HG02884 (cell line): ENCODE measurements around the gene CCDC110.
"Not testable (repeated sequence)": the region's sequence is repeated elsewhere in the genome, so short reads cannot be mapped to it uniquely, and the experiment has no call there.

Experiments used
- ATAC-seq: cut with Tn5 transposase; IDR thresholded peaks from one replicate; pipeline ENCODE4 v1.9.1; 2021; ENCODE audit warnings: mild to moderate bottlenecking, moderate library complexity; ENCODE audit not compliant: unreplicated experiment

Gene CCDC110

DNA sequence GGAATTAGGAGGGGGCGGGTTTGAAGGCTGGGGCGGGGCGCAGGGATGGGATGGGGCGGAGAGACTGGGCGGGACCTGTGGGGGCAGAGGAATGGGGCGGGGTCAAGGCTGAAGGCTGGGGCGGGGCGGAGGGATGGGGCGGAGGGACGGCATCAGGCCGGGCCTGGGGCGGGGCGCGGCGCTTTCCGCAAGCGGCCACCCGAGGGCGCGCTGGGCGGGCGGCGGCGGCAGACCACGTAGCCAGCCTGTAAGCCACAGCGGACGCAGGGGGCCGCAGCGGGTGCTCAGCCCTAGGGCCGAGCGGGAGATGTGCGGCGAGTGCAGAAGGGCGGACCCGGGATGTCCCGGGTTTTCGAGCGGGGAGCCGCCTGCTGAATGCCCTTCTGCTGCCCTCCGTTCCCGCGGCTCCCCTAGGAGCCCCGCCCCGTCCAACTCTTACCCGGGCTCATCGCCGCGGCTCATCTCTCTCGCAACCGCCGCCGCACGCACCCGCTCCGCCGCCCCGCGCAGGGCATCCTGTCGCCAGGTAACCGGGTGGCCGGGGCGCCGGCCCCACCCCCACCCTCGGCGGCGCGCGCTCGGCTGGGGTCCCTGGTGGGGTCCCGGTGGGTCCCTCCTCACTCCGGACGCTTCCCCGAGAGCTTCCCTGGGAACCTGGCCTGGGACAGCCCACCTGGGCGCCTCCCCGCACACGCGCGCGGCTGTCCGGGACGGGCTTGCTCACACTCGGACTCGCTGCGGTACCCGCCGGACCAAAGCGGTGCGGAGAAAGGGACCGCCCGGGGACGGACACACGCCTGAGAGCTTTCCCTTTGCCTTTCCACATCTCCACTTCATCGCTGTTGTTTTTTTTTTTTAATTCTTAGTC lies at the start of gene CCDC110:
Gene CCDC110 (minus strand): TSS at position 499 of the 868 bp plus-strand sequence. CDS start 50 bp downstream, at position 449.
- ATAC-seq: peak; percentile 86

DNA sequence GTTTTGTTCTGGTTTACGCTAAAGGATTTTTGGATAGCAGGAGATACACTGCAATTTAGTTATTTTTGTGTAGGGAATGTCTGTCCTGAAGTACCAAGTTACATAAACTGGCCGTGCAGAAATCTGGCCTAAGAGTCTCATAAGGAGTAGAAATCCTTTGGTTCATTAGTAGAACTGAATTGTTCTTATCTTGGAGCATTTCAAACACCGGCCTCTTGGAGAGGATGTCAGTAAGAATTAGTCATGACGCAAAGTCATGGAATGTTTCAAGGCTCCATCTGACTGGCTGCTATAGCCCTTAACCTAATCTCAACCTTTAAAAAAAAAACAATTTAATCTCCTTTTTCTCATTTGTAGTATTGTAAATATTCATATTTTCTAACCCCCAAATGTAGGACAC lies 48.6 kb upstream of the CCDC110 start:
- no peak for ATAC-seq

DNA sequence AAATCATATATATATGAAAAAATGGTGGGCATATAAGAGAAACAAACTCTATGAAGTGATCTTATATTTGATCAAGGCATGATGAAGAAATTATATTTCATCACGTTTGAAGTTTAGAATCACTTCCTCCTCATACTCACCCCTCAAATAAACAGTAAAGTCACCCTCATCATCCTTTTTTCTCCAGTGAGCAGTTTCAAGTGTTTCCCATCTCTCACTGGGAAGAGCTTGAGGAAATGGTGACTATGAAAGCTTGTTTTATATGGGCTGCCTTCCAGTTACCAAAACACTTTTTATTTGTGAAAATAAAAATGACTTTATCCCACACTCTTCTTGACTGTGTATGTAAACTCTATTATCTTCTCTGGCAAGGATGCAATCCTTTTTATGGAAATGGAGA lies 47.0 kb upstream of the CCDC110 start:
- no peak for ATAC-seq

DNA sequence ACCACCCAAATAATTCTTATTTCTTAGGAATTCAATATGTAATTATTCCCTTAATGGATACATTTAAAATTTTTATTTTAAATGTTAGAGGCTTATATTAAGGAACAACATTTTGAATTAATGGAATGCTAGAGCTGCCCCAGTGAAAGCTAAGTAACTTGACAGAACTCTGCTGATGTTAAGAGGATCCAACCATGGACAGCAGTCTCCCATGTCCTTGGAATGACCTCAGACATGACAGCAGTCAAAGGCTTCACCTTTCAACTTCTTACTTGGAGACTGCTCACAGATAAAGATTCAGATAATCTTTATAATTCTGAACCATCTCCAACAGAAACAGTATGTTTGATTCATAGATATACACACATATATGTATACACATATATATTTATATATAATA lies 46.5 kb upstream of the CCDC110 start:
- ATAC-seq: no peak

DNA sequence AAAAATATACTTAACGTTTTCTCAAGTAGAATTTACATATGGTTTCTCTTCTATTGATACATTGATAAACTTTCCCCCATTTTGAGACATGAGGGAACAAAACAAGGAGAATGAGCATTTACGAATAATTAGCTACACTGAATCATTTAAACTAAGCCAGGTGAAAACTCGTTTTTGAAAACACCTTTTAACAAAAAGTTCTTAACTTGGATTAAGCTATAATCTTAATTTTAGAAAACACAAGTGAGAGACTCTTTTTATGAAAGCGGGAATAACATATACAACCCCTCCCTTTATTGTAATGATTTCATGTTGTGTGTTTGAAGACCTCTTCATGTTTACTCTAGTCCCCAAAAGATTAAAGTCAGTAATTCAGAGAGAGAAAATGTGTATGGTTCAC lies 43.7 kb upstream of the CCDC110 start:
- no peak for ATAC-seq

DNA sequence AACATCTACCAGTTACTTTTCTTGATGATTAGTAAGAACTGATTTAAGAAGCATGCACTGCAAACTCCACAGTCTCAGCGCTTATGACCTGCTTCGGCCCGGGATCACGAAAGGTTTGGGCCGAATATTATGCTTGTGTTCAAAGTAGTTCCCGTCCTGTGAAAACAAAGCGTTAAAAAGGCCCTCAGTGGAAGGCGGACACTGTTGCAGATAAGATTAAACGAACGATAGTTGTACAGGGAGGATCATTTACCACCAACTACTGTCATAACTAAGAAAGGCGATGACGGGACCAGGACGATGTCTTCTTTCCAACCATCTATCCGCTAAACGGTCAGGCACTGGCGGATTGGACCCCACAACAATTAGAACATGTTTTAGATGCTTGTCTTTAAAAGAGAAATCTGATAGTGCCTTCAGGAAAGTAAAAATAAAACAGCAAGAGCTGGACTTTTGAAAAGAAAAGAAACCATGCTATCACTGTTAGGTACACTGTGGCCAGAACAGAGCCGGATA lies 42.7 kb upstream of the CCDC110 start:
- ATAC-seq: no peak

DNA sequence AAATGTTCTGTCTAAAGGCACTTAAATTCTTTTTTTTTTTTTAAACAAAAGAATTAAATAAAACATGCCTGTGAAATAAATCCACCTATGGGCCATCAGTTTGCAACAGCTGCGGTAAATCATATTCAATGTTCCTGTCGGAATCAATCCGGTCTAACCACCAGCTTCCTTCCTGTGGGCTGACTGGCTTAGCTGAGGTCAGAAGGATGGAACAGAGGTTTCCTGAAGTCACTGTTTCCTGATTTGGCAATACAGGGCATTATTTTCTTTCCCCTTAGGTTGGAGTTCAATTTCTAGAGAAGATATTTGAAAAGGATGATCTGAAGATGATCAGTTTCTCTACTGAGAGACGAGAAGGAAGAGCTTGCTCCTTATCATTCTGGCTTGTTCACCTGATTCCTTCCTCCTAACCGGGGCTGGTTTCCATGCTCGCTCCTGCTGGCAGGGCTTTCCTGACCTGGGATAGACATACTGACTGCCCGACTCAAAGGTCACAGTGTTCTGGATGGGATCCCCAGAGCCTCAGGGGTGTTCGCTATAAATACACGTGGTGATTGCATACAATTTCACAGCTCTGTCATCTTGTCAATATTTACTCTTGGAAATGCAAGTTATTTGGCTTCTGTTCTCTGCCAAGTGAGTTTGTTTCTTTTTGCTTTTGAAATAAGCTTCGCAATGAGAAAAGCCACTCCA lies 42.1 kb upstream of the CCDC110 start:
- no peak for ATAC-seq

DNA sequence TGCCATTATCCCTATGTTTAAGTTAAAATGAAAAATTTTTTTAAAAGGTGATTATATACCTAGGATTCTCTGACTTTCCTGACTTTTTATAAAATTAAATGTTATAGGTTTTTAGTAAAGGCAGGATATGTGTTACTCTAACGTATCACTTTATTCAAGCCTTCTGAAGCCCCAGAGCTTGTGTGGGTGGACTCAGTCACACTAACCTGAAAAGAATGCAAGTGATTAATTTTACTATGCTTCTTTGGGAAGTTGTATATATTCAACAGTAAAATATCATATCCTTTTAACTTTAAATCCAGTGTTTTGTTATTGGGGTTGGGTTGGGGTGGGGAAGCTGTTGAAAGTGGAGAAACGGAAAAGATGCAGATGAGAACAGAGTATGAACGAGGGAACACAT lies 41.0 kb upstream of the CCDC110 start:
- no peak for ATAC-seq

DNA sequence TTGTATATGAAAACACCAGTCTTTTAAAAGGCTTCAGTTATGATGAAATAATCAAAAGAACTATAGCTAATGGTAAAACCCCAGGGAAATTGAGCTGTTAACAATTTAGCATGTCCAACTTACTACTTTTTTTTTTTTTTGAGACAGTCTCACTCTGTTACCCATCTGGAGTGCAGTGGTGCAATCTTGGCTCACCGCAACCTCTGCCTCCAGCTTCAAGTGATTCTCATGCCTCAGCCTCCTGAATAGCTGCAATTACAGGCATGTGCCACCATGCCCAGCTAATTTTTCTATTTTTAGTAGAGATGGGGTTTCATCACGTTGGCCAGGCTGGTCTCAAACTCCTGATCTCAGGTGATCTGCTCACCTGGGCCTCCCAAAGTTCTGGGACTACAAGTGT lies 39.7 kb upstream of the CCDC110 start:
- not testable (repeated sequence) for ATAC-seq

DNA sequence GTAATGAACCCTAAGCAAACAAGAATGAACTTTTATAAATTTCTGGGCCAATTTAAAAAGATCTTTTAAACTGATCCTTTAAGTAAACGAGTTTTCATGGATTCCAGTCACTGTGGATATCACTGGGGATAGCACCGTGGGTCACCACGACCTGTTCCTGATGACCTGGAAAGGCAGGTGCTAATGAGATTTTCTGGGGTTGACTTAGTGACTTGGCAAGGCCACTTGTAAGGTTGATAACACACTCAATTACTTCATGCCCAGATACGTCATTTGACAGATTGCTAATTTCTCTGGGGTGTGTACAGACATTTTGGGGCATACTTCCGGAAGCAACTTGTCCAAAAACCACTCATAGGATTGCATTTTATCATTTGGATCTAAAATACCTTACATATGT lies 39.3 kb upstream of the CCDC110 start:
- no peak for ATAC-seq

DNA sequence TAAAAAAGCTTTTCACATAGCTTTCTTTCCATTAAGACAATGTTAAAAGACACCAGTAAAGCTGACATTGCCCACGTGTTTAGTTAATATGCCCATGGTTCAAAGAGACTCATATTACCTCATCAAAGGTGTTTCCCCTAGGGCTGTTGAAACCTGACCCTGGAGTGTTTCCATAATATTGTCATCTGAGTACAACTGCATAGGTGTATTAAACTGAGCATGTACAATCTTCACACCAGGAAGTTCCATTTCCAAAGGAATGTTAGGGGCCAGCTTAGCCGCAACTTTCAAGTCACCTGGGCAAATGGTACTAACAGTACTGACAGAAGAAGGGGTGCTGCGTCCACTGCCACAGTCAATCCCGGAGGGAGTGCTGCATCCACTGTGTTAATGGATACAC lies 36.6 kb upstream of the CCDC110 start:
- no peak for ATAC-seq

DNA sequence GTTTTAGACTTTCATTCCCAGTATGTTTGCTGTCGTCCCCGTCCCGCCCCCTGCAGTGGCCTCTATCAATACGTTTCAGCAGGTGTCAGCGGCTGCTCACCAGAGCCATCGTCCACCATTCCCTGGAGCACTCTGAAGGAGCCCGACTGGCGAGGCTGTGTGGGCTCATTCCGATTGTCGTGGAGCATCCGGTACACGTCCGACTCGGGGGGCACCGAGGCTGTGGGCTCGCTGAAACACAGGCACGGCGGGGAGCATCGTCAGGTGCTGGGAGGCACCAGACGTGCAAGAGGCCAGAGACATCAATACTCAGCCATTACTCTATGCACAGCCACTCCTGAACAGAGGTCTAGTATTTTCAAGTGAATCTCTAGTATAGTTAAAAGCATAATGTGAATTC lies 34.9 kb upstream of the CCDC110 start:
- ATAC-seq: no peak

DNA sequence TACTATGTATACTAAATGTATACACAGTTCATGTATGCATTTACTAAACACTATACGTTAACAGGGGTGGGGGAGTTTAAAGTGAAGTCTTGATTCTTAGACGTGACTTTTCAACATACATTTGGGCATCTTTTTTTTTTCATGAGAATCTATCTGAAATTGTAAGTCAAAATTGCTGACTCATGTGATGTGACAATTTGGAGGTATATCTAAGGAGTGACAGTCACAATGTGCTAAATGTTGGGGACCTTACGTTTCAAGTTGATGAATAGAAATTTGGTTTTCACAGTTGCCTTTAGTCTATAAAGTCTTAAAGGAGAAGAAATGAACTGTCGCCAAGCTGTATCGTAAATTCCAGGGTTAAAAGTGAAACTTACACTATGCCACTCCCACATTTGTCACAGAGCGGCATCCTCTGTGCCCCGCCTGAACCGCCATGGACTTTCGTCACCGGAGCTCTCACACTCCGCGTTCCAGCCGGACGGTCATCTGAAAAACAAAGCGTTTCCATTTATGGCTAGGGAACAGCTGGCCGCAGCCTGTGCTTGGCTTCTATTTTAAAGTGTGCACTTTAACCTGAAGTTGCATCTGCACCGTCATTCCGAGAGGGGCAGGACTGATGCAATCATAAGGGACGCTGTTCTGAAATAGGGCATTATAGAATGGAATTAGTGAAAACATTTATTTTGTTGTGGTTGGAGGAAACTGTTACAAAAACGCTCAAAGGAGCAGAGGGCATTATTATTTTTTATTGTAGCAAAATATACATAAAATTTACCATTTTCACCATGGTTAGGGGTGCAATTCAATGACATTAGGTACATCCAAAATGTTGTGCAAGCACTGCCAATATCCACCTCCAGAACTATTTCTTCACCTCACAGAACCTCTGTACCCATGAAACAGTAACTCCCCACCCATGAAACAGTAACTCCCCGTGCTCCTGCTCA lies 32.8 kb upstream of the CCDC110 start:
- ATAC-seq: no peak

DNA sequence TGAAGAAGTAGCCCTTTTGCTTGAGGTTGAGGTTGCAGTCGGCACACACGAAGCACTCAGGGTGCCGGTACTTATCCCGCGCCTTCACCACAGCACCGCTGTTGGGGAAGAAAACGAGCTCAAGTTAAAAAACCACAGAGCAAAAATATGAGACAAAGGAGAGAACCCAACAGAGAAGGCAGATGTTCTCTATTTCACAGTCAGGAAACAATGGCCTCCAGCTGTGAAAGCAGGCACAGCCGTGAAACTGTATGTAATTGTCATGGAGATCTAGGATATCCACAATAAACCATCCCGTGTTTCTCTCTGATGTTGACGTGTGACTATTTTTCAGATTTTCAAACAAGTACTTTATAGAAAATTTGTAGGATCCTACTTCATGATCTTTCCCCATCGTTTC lies 30.9 kb upstream of the CCDC110 start:
- ATAC-seq: no peak

DNA sequence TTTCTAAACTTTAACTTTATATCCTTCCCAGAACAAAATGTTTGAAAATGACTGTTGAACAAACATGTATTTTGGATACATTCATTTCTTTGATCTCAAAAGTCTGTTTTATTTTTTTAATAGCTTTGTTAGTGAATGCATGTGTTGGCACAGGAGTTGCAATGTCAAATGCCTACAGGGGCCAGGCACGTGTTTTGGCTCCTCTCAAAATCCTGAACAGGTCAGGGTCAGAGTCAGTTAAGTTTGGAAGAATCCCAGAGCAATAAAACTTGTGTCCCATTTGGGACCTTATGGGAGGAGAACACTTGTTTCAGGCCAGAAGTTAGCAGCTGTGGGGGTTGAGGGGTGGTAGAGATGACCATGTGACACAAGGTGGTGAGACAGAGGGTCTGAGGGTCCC lies 29.0 kb upstream of the CCDC110 start:
- no peak for ATAC-seq

DNA sequence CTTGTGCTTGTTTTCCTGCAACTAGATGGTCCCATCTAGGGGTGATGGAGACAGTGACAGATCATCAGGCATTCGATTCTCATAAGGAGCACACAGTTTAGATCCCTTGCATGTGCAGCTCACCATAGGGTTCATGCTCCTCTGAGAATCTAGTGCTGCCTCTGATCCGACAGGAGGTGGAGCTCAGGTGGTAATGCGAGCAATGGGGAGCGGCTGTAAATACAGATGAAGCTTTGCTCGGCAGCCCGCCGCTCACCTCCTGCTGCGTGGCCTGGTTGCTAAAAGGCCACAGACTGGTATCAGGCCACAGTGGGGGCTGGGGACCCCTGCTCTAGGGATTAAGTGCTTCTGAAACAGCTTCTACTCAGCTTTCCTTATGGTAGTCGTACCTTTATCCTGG lies 28.5 kb upstream of the CCDC110 start:
- no peak for ATAC-seq

DNA sequence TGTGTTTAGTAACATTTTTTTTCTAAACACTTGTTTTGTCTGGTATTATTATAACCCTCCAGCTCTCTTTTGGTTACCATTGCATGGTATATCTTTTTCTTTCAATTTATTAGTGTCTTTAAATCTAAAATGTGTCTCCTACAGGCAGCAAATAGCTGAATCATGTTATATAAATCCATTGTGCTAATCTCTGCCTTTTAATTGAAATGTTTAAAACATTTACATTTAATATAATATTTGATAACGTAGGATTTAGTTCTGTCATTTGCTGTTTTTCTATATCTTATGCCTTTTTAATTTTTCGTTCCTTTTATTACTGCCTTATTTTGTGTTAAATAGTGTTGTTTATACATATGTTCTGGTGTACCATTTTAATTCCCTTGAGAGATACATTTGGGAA lies 17.1 kb upstream of the CCDC110 start:
- ATAC-seq: no peak

DNA sequence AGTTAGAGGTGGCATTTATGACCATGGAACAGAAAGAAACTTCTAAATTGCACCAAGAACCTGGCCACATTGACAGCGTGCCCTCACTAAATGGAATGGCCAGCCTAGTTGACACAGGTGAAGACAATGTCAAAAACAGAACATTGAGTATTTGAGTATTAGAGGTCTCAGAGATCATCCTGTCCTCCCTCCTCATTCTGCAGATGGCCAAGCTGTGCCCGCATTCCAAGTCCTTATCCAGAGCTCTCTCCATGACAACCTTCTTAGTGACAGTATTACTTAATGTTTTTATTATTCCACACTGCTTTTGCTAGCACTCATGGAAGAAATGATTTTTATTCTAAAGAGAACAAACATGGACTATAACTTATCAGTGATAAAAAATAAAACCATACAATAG lies 9.9 kb upstream of the CCDC110 start:
- ATAC-seq: no peak

DNA sequence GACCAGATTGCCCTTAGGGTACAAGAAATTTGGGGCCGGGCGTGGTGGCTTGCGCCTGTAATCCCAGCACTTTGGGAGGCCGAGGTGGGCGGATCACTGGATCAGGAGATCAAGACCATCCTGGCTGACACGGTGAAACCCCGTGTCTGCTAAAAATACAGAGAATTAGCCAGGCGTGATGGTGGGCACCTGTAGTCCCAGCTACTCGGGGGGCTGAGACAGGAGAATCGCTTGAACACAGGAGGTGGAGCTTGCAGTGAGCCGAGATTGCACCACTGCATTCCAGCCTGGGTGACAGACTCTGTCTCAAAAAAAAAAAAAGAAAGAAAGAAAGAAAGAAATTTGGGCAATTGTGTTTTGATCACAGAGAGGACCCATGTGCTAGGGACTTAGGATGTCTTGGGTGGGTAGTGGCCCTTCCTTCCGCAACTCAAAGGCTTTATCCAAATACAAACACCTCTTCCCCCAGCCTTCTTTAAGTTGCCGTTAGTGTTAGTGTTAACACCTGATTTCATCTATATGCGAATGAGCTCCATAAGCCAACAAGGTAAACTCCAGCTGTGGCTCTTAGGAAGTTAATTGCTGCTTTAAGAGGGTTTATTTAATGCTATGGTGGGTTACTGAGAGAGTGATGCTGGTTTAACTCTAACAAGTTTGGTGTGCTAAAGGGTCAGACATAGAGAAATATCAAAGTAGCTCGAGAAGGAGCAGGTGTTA lies 8.6 kb upstream of the CCDC110 start:
- peak; percentile 23 for ATAC-seq

DNA sequence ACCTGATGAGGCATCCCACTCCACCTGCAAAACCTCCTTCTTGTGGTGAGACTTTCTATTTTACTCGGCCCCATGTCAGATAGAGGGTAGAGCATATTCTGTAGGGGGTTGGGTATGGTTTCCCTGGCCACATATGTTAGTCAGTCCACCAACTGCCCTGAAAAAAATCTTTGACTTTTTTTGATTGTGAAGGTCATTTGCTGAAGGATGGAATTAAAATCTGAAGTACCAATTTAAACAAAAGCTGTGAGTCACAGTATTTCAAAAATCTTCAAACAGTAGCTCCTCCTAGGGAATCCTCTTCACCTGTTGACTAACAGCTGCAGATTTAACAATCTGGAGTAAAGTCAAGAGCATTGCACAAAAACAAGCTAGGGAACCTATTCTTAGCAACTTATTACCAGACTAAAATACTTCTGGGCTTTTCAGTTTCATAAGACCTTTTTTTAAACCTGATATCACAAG lies 8.0 kb upstream of the CCDC110 start:
- ATAC-seq: peak; percentile 94
